ENCODE data around the gene SLC38A8. TPM values are rescaled to one million over a fixed set of nuclear protein-coding genes. Genes with fewer than 3 reads are reported as not detected.

SLC38A8 gene
- total and polyA plus RNA-seq, 3 donors from 2014 or later = 0.33 to 0.43 (median 0.39) TPM

- Histone ChIP-seq H3K4me3 (no peak overlapping the region), H3K27ac (no peak overlapping the region), H3K4me1 (peaks cover 20% of the 10 kb centered on the region), H3K9me3 (no peaks in the 10 kb centered on the region), H3K36me3 (ENCODE audit: low read depth, missing control alignments) (no peaks in the 10 kb centered on the region), H3K27me3 (no peaks in the 10 kb centered on the region)
- TF ChIP-seq CTCF (IDR thresholded peaks at IDR 0.05) (no peak), POLR2A (IDR thresholded peaks at IDR 0.05) (no peak)
- 87% methylated on average over 6 to 7 of the region's 7 CpGs for WGBS, 2 donors
- intact Hi-C loops (cut with DNase I; ENCODE audit: low total_unique reads) = loop anchor here (5.0 kb wide), 1 partner anchor 94 kb away; the partner anchor contains the start of gene NECAB2
- DNase-seq = peak; percentile 12
These were observed 18.7 kb upstream of the SLC38A8 start for GRCh38 chr16:84061236-84061819.

- no peak for TF ChIP-seq CTCF (IDR thresholded peaks at IDR 0.05)
- no peak for TF ChIP-seq POLR2A (IDR thresholded peaks at IDR 0.05)
- intact Hi-C loops (cut with DNase I; ENCODE audit: low total_unique reads) = loop anchor here (5.0 kb wide), 1 partner anchor 93 kb away; the partner anchor contains the start of gene NECAB2
These were observed 17.6 kb upstream of the SLC38A8 start for GRCh38 chr16:84059946-84060901.

GRCh38 chr16:84059111-84059510, 16.5 kb upstream of the SLC38A8 start:
- TF ChIP-seq POLR2A (IDR thresholded peaks at IDR 0.05) (no peak), CTCF (IDR thresholded peaks at IDR 0.05) (no peak)
- Histone ChIP-seq H3K4me3 (no peak overlapping the region), H3K4me1 (peaks cover 31% of the 10 kb centered on the region), H3K27ac (peak overlapping the region; percentile 14 to 55), H3K36me3 (ENCODE audit: low read depth, missing control alignments) (no peaks in the 10 kb centered on the region), H3K9me3 (no peaks in the 10 kb centered on the region), H3K27me3 (no peaks in the 10 kb centered on the region)
- peak; percentile 15 for DNase-seq
- WGBS, 2 donors = 78 to 90% methylated on average over 11 of the region's 11 CpGs
- intact Hi-C loops (cut with DNase I; ENCODE audit: low total_unique reads) = no loop called here

More at GRCh38 chr16:84059946-84060901, 17.6 kb upstream of the SLC38A8 start:
- Histone ChIP-seq H3K4me3 (no peak overlapping the region), H3K36me3 (ENCODE audit: low read depth, missing control alignments) (no peaks in the 10 kb centered on the region), H3K9me3 (no peaks in the 10 kb centered on the region), H3K27ac (no peak overlapping the region), H3K4me1 (peaks cover 30% of the 10 kb centered on the region), H3K27me3 (no peaks in the 10 kb centered on the region)
- WGBS, 2 donors = 94 to 95% methylated on average over 19 to 28 of the region's 28 CpGs
- peak; percentile 13 for DNase-seq

- Histone ChIP-seq H3K4me1 (peaks cover 31% of the 10 kb centered on the region), H3K27ac (peak overlapping the region; percentile 14 to 55), H3K4me3 (no peak overlapping the region), H3K36me3 (ENCODE audit: low read depth, missing control alignments) (no peaks in the 10 kb centered on the region), H3K9me3 (no peaks in the 10 kb centered on the region), H3K27me3 (no peaks in the 10 kb centered on the region)
- WGBS, 2 donors = 33 to 53% methylated on average over 11 of the region's 11 CpGs
- intact Hi-C loops (cut with DNase I; ENCODE audit: low total_unique reads) = no loop called here
- peak; percentile 84 for DNase-seq
- TF ChIP-seq POLR2A (IDR thresholded peaks at IDR 0.05) (no peak), CTCF (IDR thresholded peaks at IDR 0.05) (no peak)
These were observed 16.1 kb upstream of the SLC38A8 start for GRCh38 chr16:84058664-84059063.
